Natural killer cell (primary cell): ENCODE results near the gene CNR1. TPM values are rescaled to one million over a fixed set of nuclear protein-coding genes. Genes with fewer than 3 reads are reported as not detected.

Experiments
- ATAC-seq, 3 donors: fragments of 150-1000 bp in 2 of 3; fragments of 200-7000 bp in 1 of 3; cut with Tn5 transposase; 1 replicate in 1 of 3; 2 replicates in 2 of 3; pipeline ENCODE4 v1.10.0; 2021; ENCODE audit warnings: mild to moderate bottlenecking in 2 of 3, moderate library complexity in 2 of 3
- DNase-seq, 2 donors: peaks; one replicate each; pipeline versions ENCODE4 v3.0.0 to v3.0.0-alpha.2; 2013 to 2021; ENCODE audit warnings: mixed read lengths in 1 of 2
- H3K27ac ChIP-seq: one replicate; pipeline ENCODE4 v1.5.1; 2013; ENCODE audit warnings: mild to moderate bottlenecking, low read length
- H3K27me3 ChIP-seq: one replicate; pipeline ENCODE4 v1.6.1; 2013; ENCODE audit warnings: low read length; ENCODE audit not compliant: control insufficient read depth, insufficient read depth
- H3K36me3 ChIP-seq: one replicate; pipeline ENCODE4 v1.6.1; 2013; ENCODE audit warnings: low read length; ENCODE audit not compliant: control insufficient read depth, insufficient read depth
- H3K4me1 ChIP-seq: one replicate; pipeline ENCODE4 v1.6.1; 2013; ENCODE audit warnings: low read length; ENCODE audit not compliant: control insufficient read depth, insufficient read depth
- H3K4me3 ChIP-seq: one replicate; pipeline ENCODE4 v1.5.1; 2013; ENCODE audit warnings: low read length
- H3K9me3 ChIP-seq: one replicate; pipeline ENCODE4 v1.6.1; 2013; ENCODE audit warnings: low read length; ENCODE audit not compliant: control insufficient read depth, insufficient read depth
- H3K27ac Mint-ChIP-seq, 2 donors: one replicate each; pipeline ENCODE4 v1.8.0; 2022; ENCODE audit warnings: mild to moderate bottlenecking in 2 of 2, mixed read lengths in 2 of 2, moderate library complexity in 1 of 2
- H3K27me3 Mint-ChIP-seq, 2 donors: one replicate each; pipeline ENCODE4 v1.8.0; 2022; ENCODE audit warnings: low read depth in 2 of 2, mixed read lengths in 2 of 2
- H3K36me3 Mint-ChIP-seq: one replicate; pipeline ENCODE4 v1.8.0; 2022; ENCODE audit warnings: mixed read lengths
- H3K4me1 Mint-ChIP-seq, 2 donors: one replicate each; pipeline ENCODE4 v1.8.0; 2022; ENCODE audit warnings: mixed read lengths in 2 of 2
- H3K4me3 Mint-ChIP-seq: one replicate; pipeline ENCODE4 v1.8.0; 2022; ENCODE audit warnings: mild to moderate bottlenecking, moderate library complexity, mixed read lengths
- H3K9me3 Mint-ChIP-seq, 2 donors: one replicate each; pipeline ENCODE4 v1.8.0; 2022; ENCODE audit warnings: mixed read lengths in 2 of 2
- CTCF ChIP-seq: fragments of 200-600 bp; IDR thresholded peaks from one replicate; pipeline ENCODE4 v1.8.0; 2022; ENCODE audit warnings: antibody characterized with exemption
- WGBS: methylation state at CpG from one replicate; pipeline ENCODE4 v1.1.7; 2013; ENCODE audit warnings: missing lambda C conversion rate; ENCODE audit not compliant: insufficient coverage; 5-methylcytosine and 5-hydroxymethylcytosine counted together
- intact Hi-C: fragments of 100-400 bp; cut with micrococcal nuclease; formaldehyde crosslinking; loops from one replicate; pipeline ENCODE4 v1.14.2; 2022
- total RNA-seq, 4 donors: library from RNA; stranded (reverse); fragments of 120-200 nt in 1 of 4; gene quantifications; one replicate each; pipeline versions ENCODE4 v1.2.3 to v1.2.4, GENCODE V29; 2013 to 2022

CNR1 gene
- total RNA-seq, 3 donors from 2014 or later (not counting 1 experiment from before 2014, with no cell fraction given), result not detected

- Mint-ChIP-seq H3K4me1 (no peaks in the 10 kb centered on the region), H3K27me3 (no peaks in the 10 kb centered on the region), H3K9me3 (peaks cover 0 to 4% of the 10 kb centered on the region in 2 donors), H3K27ac (no peak overlapping the region), H3K36me3 (no peaks in the 10 kb centered on the region), H3K4me3 (no peak overlapping the region)
- intact Hi-C loops, result no loop called here
- no peaks in the 10 kb centered on the region for H3K36me3 ChIP-seq
- no peaks in the 10 kb centered on the region for H3K27me3 ChIP-seq
- H3K27ac ChIP-seq, result no peak overlapping the region
- no peak for ATAC-seq
- peaks cover 4% of the 10 kb centered on the region for H3K9me3 ChIP-seq
- whole genome bisulfite sequencing, result 71% methylated on average over 1 of the region's 2 CpGs
- TF ChIP-seq CTCF, result no peak
- no peaks in the 10 kb centered on the region for H3K4me1 ChIP-seq
- DNase-seq, result no peak
- no peak overlapping the region for H3K4me3 ChIP-seq
Observed at GRCh38 chr6:88119769-88120168, 46.4 kb downstream of the CNR1 start.

- no peaks in the 10 kb centered on the region for H3K4me1 ChIP-seq
- 66% methylated on average over 2 of the region's 3 CpGs for WGBS
- H3K36me3 Mint-ChIP-seq, result no peaks in the 10 kb centered on the region
Observed at GRCh38 chr6:88116276-88116675, 49.9 kb downstream of the CNR1 start.

DNA sequence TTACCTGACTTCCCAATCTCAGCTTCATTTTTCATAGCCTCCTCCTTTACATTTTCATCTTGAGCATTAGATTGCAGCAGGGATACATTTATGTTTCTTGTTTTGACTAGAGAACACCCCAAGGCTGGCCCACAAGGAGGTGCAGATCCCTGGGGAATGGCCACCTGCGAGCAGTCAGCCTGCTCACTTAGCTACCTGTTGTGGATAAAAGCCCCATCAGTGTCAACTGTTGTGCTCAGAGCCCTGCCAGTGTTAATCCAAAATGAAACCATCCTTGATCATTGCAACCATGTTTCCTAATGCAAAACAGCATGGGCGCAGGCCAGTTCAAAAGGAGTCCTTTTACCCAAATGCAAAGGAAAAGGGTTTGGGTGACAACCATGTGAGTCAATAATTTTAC lies 50.8 kb downstream of the CNR1 start:
- Mint-ChIP-seq H3K27me3 (no peaks in the 10 kb centered on the region), H3K9me3 (peaks cover 0 to 6% of the 10 kb centered on the region in 2 donors), H3K27ac (no peak overlapping the region), H3K4me1 (no peaks in the 10 kb centered on the region), H3K36me3 (no peaks in the 10 kb centered on the region), H3K4me3 (no peak overlapping the region)
- H3K27ac ChIP-seq, result no peak overlapping the region
- ATAC-seq, result no peak
- intact Hi-C loops, result no loop called here
- no peaks in the 10 kb centered on the region for H3K36me3 ChIP-seq
- no peak for TF ChIP-seq CTCF
- DNase-seq, result no peak
- H3K4me1 ChIP-seq, result no peaks in the 10 kb centered on the region
- H3K4me3 ChIP-seq, result no peak overlapping the region
- no peaks in the 10 kb centered on the region for H3K27me3 ChIP-seq
- no peaks in the 10 kb centered on the region for H3K9me3 ChIP-seq
- WGBS, result 66% methylated on average over 2 of the region's 2 CpGs

More at GRCh38 chr6:88116276-88116675, 49.9 kb downstream of the CNR1 start:
- no peaks in the 10 kb centered on the region for H3K4me1 Mint-ChIP-seq
- TF ChIP-seq CTCF, result no peak
- H3K4me3 Mint-ChIP-seq, result no peak overlapping the region
- H3K36me3 ChIP-seq, result no peaks in the 10 kb centered on the region
- DNase-seq (no peak), ATAC-seq (no peak)
- H3K27ac ChIP-seq, result no peak overlapping the region
- H3K4me3 ChIP-seq, result no peak overlapping the region
- H3K9me3 ChIP-seq, result no peaks in the 10 kb centered on the region
- H3K27ac Mint-ChIP-seq, result no peak overlapping the region
- intact Hi-C loops, result no loop called here
- no peaks in the 10 kb centered on the region for H3K27me3 ChIP-seq
- H3K27me3 Mint-ChIP-seq, result no peaks in the 10 kb centered on the region
- H3K9me3 Mint-ChIP-seq, result peaks cover 0 to 6% of the 10 kb centered on the region in 2 donors

GRCh38 chr6:88114838-88115237 lies 51.3 kb downstream of the CNR1 start:
- WGBS, result 44% methylated on average over 1 of the region's 2 CpGs
- H3K9me3 ChIP-seq, result no peaks in the 10 kb centered on the region
- H3K36me3 ChIP-seq, result no peaks in the 10 kb centered on the region
- no peaks in the 10 kb centered on the region for H3K27me3 ChIP-seq
- no peak for TF ChIP-seq CTCF
- ATAC-seq (no peak), DNase-seq (no peak)
- H3K4me3 Mint-ChIP-seq, result no peak overlapping the region
- no peak overlapping the region for H3K4me3 ChIP-seq
- intact Hi-C loops, result no loop called here
- H3K4me1 Mint-ChIP-seq, result no peaks in the 10 kb centered on the region
- no peaks in the 10 kb centered on the region for H3K4me1 ChIP-seq
- H3K27me3 Mint-ChIP-seq, result no peaks in the 10 kb centered on the region
- H3K27ac ChIP-seq, result no peak overlapping the region
- peaks cover 0 to 3% of the 10 kb centered on the region in 2 donors for H3K9me3 Mint-ChIP-seq
- no peaks in the 10 kb centered on the region for H3K36me3 Mint-ChIP-seq
- H3K27ac Mint-ChIP-seq, result no peak overlapping the region
